Retinal pigment epithelial cell (primary cell): Measurements from ENCODE around the gene WASF1.

ENCODE experiments used
- DNase-seq: peaks from one replicate; pipeline ENCODE4 v3.0.0-alpha.2; 2010; ENCODE audit warnings: low read depth
- H3K4me3 ChIP-seq: 2 replicates; pipeline ENCODE4 v1.5.1; 2011; ENCODE audit warnings: mild to moderate bottlenecking, low read length, control low read depth, moderate library complexity
- CTCF ChIP-seq: conservative IDR thresholded peaks from 2 replicates; pipeline ENCODE4 v1.5.1; 2011; ENCODE audit warnings: low read depth, low read length, control low read depth, inconsistent platforms

Gene WASF1

GRCh38 chr6:110053395-110054240 is 125.9 kb downstream of the WASF1 start:
- peak; percentile 83 for TF ChIP-seq CTCF
- no peak overlapping the region for H3K4me3 ChIP-seq
- no peak for DNase-seq

DNA sequence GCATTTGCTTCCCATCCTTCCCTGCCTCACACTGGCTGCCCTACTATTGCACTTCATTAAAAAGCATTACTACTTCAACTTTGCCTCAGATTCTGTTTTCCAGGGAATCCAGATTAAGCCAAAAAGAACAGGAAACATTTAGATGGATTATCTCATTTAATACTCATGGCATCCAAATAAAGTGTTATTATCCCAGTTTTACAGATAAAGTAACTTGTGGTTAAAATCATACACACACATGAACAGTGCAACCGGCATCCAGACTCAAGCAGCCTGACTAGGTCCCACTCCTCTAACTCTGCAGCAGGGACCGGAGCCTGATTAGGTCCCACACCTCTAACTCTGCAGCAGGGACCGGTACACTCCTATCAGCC is 129.0 kb downstream of the WASF1 start:
- TF ChIP-seq CTCF: no peak
- DNase-seq: no peak
- H3K4me3 ChIP-seq: no peak overlapping the region
